Liver (tissue), 9 donors: ENCODE results near the gene STAMBPL1. TPM values are rescaled to one million over a fixed set of nuclear protein-coding genes. Genes with fewer than 3 reads are reported as not detected.

Source experiments
- DNase-seq: peaks from one replicate; pipeline ENCODE4 v3.0.0-alpha.2; 2017; ENCODE audit warnings: low spot score
- H3K27ac ChIP-seq, 2 donors: one replicate each; pipeline ENCODE4 v1.7.0; 2013; ENCODE audit warnings: inconsistent platforms in 2 of 2, low read length in 2 of 2, control low read depth in 1 of 2, low read depth in 1 of 2, mild to moderate bottlenecking in 1 of 2
- H3K27me3 ChIP-seq, 4 donors: one replicate each; pipeline versions ENCODE4 v1.6.1 to v1.7.0; 2013; ENCODE audit warnings: low read length in 3 of 4, inconsistent platforms in 1 of 4, mild to moderate bottlenecking in 1 of 4, moderate library complexity in 1 of 4; ENCODE audit not compliant: control insufficient read depth in 4 of 4, insufficient read depth in 4 of 4
- H3K36me3 ChIP-seq, 4 donors: one replicate each; pipeline versions ENCODE4 v1.6.1 to v1.7.0; 2013; ENCODE audit warnings: low read length in 3 of 4, mild to moderate bottlenecking in 3 of 4, low read depth in 1 of 4, moderate library complexity in 1 of 4; ENCODE audit not compliant: control insufficient read depth in 4 of 4, insufficient read depth in 3 of 4
- H3K4me1 ChIP-seq, 4 donors: one replicate each; pipeline versions ENCODE4 v1.6.1 to v1.7.0; 2013; ENCODE audit warnings: low read length in 3 of 4, mild to moderate bottlenecking in 3 of 4, moderate library complexity in 1 of 4; ENCODE audit not compliant: control insufficient read depth in 4 of 4, insufficient read depth in 4 of 4
- H3K4me3 ChIP-seq, 3 donors: one replicate each; pipeline versions ENCODE4 v1.6.1 to v1.7.0; 2013; ENCODE audit warnings: low read length in 3 of 3, control low read depth in 1 of 3, low read depth in 1 of 3, mild to moderate bottlenecking in 1 of 3
- H3K9ac ChIP-seq, 2 donors: one replicate each; pipeline ENCODE4 v1.7.0; 2013; ENCODE audit warnings: low read length in 2 of 2, mild to moderate bottlenecking in 2 of 2, moderate library complexity in 2 of 2, control low read depth in 1 of 2, low read depth in 1 of 2
- H3K9me3 ChIP-seq, 4 donors: one replicate each; pipeline versions ENCODE4 v1.6.1 to v1.7.0; 2013; ENCODE audit warnings: low read length in 3 of 4; ENCODE audit not compliant: control insufficient read depth in 4 of 4
- CTCF ChIP-seq: fragments of 150-350 bp; IDR thresholded peaks from 2 replicates; pipeline ENCODE4 v1.5.1; 2017; ENCODE audit warnings: improper control_type of control experiment, low read depth, low read length; ENCODE audit not compliant: missing input control
- EGR1 ChIP-seq, 2 donors: IDR thresholded peaks; 2 replicates each; pipeline ENCODE4 v1.6.1; 2016 to 2018; ENCODE audit warnings: antibody characterized with exemption in 2 of 2, low read depth in 2 of 2
- FOXA1 ChIP-seq: IDR thresholded peaks from 2 replicates; pipeline ENCODE4 v1.6.1; 2016; ENCODE audit warnings: antibody characterized with exemption
- FOXA2 ChIP-seq: IDR thresholded peaks from 2 replicates; pipeline ENCODE4 v1.6.1; 2016; ENCODE audit warnings: antibody characterized with exemption
- GABPA ChIP-seq, 2 donors: IDR thresholded peaks in 1 of 2; conservative IDR thresholded peaks in 1 of 2; 2 replicates each; pipeline ENCODE4 v1.6.1; 2016; ENCODE audit warnings: antibody characterized with exemption in 2 of 2, mild to moderate bottlenecking in 1 of 2, moderate library complexity in 1 of 2
- HNF4A ChIP-seq, 2 donors: conservative IDR thresholded peaks; 2 replicates each; pipeline ENCODE4 v1.6.1; 2016; ENCODE audit warnings: antibody characterized with exemption in 2 of 2, mild to moderate bottlenecking in 2 of 2
- HNF4G ChIP-seq: IDR thresholded peaks from 2 replicates; pipeline ENCODE4 v1.6.1; 2016; ENCODE audit warnings: antibody characterized with exemption
- JUND ChIP-seq, 2 donors: IDR thresholded peaks; 2 replicates each; pipeline ENCODE4 v1.6.1; 2016; ENCODE audit warnings: antibody characterized with exemption in 2 of 2
- MAX ChIP-seq: IDR thresholded peaks from 2 replicates; pipeline ENCODE4 v1.6.1; 2016; ENCODE audit warnings: antibody characterized with exemption
- NR2F2 ChIP-seq: IDR thresholded peaks from 2 replicates; pipeline ENCODE4 v1.6.1; 2016; ENCODE audit warnings: antibody characterized with exemption
- RAD21 ChIP-seq, 2 donors: IDR thresholded peaks; 2 replicates each; pipeline ENCODE4 v1.6.1; 2016; ENCODE audit warnings: antibody characterized with exemption in 2 of 2, mild to moderate bottlenecking in 2 of 2
- REST ChIP-seq: IDR thresholded peaks from 2 replicates; pipeline ENCODE4 v1.6.1; 2016; ENCODE audit warnings: antibody characterized with exemption, mild to moderate bottlenecking
- SP1 ChIP-seq: IDR thresholded peaks from 2 replicates; pipeline ENCODE4 v1.6.1; 2018; ENCODE audit warnings: antibody characterized with exemption, mild to moderate bottlenecking
- TAF1 ChIP-seq: conservative IDR thresholded peaks from 2 replicates; pipeline ENCODE4 v1.6.1; 2016; ENCODE audit warnings: antibody characterized with exemption, mild to moderate bottlenecking
- YY1 ChIP-seq: IDR thresholded peaks from 2 replicates; pipeline ENCODE4 v1.6.1; 2016; ENCODE audit warnings: antibody characterized with exemption, mild to moderate bottlenecking
- ZBTB33 ChIP-seq: IDR thresholded peaks from 2 replicates; pipeline ENCODE4 v1.6.1; 2016; ENCODE audit warnings: antibody characterized with exemption
- WGBS: extraction: QIAGEN DNeasy Blood & Tissue Kit; methylation state at CpG from one replicate; pipeline ENCODE4 v1.1.7; 2013; 5-methylcytosine and 5-hydroxymethylcytosine counted together
- polyA plus RNA-seq, 2 donors: library from polyadenylated mRNA; stranded (reverse) in 1 of 2; unstranded in 1 of 2; fragments of 200-250 nt in 1 of 2; fragments of >200 nt in 1 of 2; fragmentation: Nextera tagmentation in 1 of 2; extraction: Ambion mirVana in 1 of 2; gene quantifications; one replicate each; pipeline versions ENCODE4 v1.2.1 to v1.2.3, GENCODE V29; 2013 to 2015
- total RNA-seq, 2 donors: library from RNA; depleted of rRNA; stranded (reverse); fragments of >200 nt; gene quantifications; one replicate each; pipeline ENCODE4 v1.2.3, GENCODE V29; 2014
- donor health status: healthy.
- donor health status: healthy.
- donor health status: healthy.
- donor health status: healthy.
- donor health status: healthy.

Gene STAMBPL1
- total and polyA plus RNA-seq, 4 donors = 1.3 to 8.0 (median 3.7) TPM

- TF ChIP-seq JUND (IDR thresholded peaks at IDR 0.05) (no peak), EGR1 (IDR thresholded peaks at IDR 0.05; ENCODE audit: low read depth in 2 of 2) (no peak), SP1 (no peak), CTCF (no peak), TAF1 (no peak), HNF4G (no peak), ZBTB33 (no peak), REST (no peak), FOXA1 (no peak), NR2F2 (no peak), YY1 (no peak), FOXA2 (no peak), MAX (no peak), RAD21 (IDR thresholded peaks at IDR 0.05) (no peak), GABPA (IDR thresholded peaks at IDR 0.05 in 1 of 2, conservative IDR thresholded peaks at IDR 0.05 in 1 of 2) (no peak)
- Histone ChIP-seq H3K9ac (no peak overlapping the region), H3K27ac (no peak overlapping the region), H3K9me3 (no peaks in the 10 kb centered on the region), H3K4me3 (no peak overlapping the region), H3K4me1 (no peaks in the 10 kb centered on the region), H3K36me3 (no peaks in the 10 kb centered on the region), H3K27me3 (no peaks in the 10 kb centered on the region)
- 98% methylated on average over 3 of the region's 3 CpGs for WGBS
- no peak for DNase-seq
Observed at GRCh38 chr10:88918191-88918905, 38.3 kb downstream of the STAMBPL1 start.

- no peak for DNase-seq
Observed at GRCh38 chr10:88919041-88919440, 39.0 kb downstream of the STAMBPL1 start.

More at GRCh38 chr10:88919041-88919440, 39.0 kb downstream of the STAMBPL1 start:
- no peaks in the 10 kb centered on the region for H3K36me3 ChIP-seq
- no peak overlapping the region for H3K4me3 ChIP-seq
- H3K27ac ChIP-seq = no peak overlapping the region
- no peak for TF ChIP-seq MAX
- TF ChIP-seq HNF4A (conservative IDR thresholded peaks at IDR 0.05) = no peak
- TF ChIP-seq CTCF = no peak
- TF ChIP-seq SP1 = no peak
- TF ChIP-seq YY1 = no peak
- no peak for TF ChIP-seq HNF4G
- no peak overlapping the region for H3K9ac ChIP-seq
- H3K9me3 ChIP-seq = no peaks in the 10 kb centered on the region
- no peaks in the 10 kb centered on the region for H3K4me1 ChIP-seq
- 97% methylated on average over 1 of the region's 1 CpG for WGBS
- no peaks in the 10 kb centered on the region for H3K27me3 ChIP-seq
